SK-N-SH (cell line): ENCODE results near the gene GPR15. TPM values are rescaled to one million over a fixed set of nuclear protein-coding genes. Genes with fewer than 3 reads are reported as not detected.

ENCODE experiments used
- CTCF ChIA-PET: fragments of 300-600, 350-600 bp; formaldehyde crosslinking; extraction: SDS; loops from one replicate; lab custom pipeline; 2021; lab: Yijun Ruan, JAX
- POLR2A ChIA-PET: fragments of 350-600 bp; sonication (Branson Sonifier 250); formaldehyde crosslinking; extraction: SDS; loops from one replicate; lab custom pipeline; 2020; ENCODE audit warnings: antibody characterized with exemption, inconsistent platforms; lab: Yijun Ruan, JAX
- DNase-seq: peaks from one replicate; pipeline ENCODE4 v3.0.0; 2012
- H2AFZ ChIP-seq: fragments of 200-600 bp; sonication (generic); 2 replicates; pipeline ENCODE4 v1.8.1; 2016; ENCODE audit warnings: antibody characterized with exemption, mild to moderate bottlenecking, low read depth
- H3F3A ChIP-seq: fragments of 200-600 bp; sonication (generic); replicated peaks from 2 replicates; pipeline ENCODE3; 2016; ENCODE audit warnings: antibody characterized with exemption, mild to moderate bottlenecking; ENCODE audit not compliant: insufficient read depth
- H3K27ac ChIP-seq, 2 experiments: fragments of 200-500 bp in 1 of 2; fragments of 200-600 bp in 1 of 2; sonication (Bioruptor generic) in 1 of 2; sonication (generic), shearing (Covaris generic) in 1 of 2; 2 replicates each; pipeline versions ENCODE4 v1.5.1 to v1.6.1; 2014 to 2016; ENCODE audit warnings: low read depth in 2 of 2, inconsistent platforms in 1 of 2, low read length in 1 of 2, mild to moderate bottlenecking in 1 of 2, mixed read lengths in 1 of 2
- H3K27me3 ChIP-seq: fragments of 200-600 bp; sonication (generic), shearing (Covaris generic); 2 replicates; pipeline ENCODE4 v1.6.1; 2016; ENCODE audit warnings: mixed run types; ENCODE audit not compliant: insufficient read depth
- H3K36me3 ChIP-seq, 2 experiments: fragments of 200-500 bp in 1 of 2; fragments of 200-600 bp in 1 of 2; sonication (Bioruptor generic) in 1 of 2; sonication (generic) in 1 of 2; replicated peaks in 1 of 2; 2 replicates each; pipeline versions ENCODE3 to v1.5.1; 2014 to 2016; ENCODE audit warnings: low read length in 1 of 2, mild to moderate bottlenecking in 1 of 2; ENCODE audit not compliant: insufficient read depth in 2 of 2, control insufficient read depth in 1 of 2
- H3K4me1 ChIP-seq, 2 experiments: fragments of 200-500 bp in 1 of 2; fragments of 200-600 bp in 1 of 2; sonication (Bioruptor generic) in 1 of 2; sonication (generic), shearing (Covaris generic) in 1 of 2; 2 replicates each; pipeline versions ENCODE4 v1.5.1 to v1.6.1; 2014 to 2016; ENCODE audit warnings: low read depth in 1 of 2, low read length in 1 of 2, mixed run types in 1 of 2; ENCODE audit not compliant: insufficient read depth in 2 of 2, control insufficient read depth in 1 of 2
- H3K4me2 ChIP-seq: fragments of 200-600 bp; sonication (generic), shearing (Covaris generic); 2 replicates; pipeline ENCODE4 v1.6.1; 2017; ENCODE audit warnings: mixed run types
- H3K4me3 ChIP-seq, 2 experiments: fragments of 200-500 bp in 1 of 2; fragments of 200-600 bp in 1 of 2; sonication (Bioruptor generic) in 1 of 2; sonication (generic), shearing (Covaris generic) in 1 of 2; 2 replicates each; pipeline versions ENCODE4 v1.5.1 to v1.8.1; 2014 to 2016; ENCODE audit warnings: low read depth in 2 of 2, inconsistent platforms in 1 of 2, low read length in 1 of 2, mild to moderate bottlenecking in 1 of 2, mixed read lengths in 1 of 2, moderate library complexity in 1 of 2
- H3K79me2 ChIP-seq: fragments of 200-600 bp; sonication (generic); 2 replicates; pipeline ENCODE4 v1.8.1; 2017; ENCODE audit warnings: mild to moderate bottlenecking; ENCODE audit not compliant: insufficient read depth
- H3K9ac ChIP-seq: fragments of 200-600 bp; sonication (generic); 2 replicates; pipeline ENCODE4 v1.6.1; 2017; ENCODE audit warnings: mixed run types
- H3K9me2 ChIP-seq: fragments of 200-600 bp; sonication (generic); 2 replicates; pipeline ENCODE4 v1.6.1; 2017; ENCODE audit warnings: mixed run types
- H3K9me3 ChIP-seq: fragments of 200-600 bp; sonication (generic); 2 replicates; pipeline ENCODE4 v1.6.1; 2017; ENCODE audit warnings: mixed run types, mild to moderate bottlenecking, moderate library complexity
- H4K20me1 ChIP-seq: fragments of 200-600 bp; sonication (generic); 2 replicates; pipeline ENCODE4 v1.6.1; 2017; ENCODE audit warnings: mild to moderate bottlenecking, mixed run types; ENCODE audit not compliant: insufficient read depth
- CHD2 ChIP-seq: fragments of 150-350 bp; IDR thresholded peaks from 2 replicates; pipeline ENCODE4 v1.6.1; 2018; ENCODE audit warnings: low read length; ENCODE audit not compliant: partially characterized antibody
- EZH2phosphoT487 ChIP-seq: fragments of 200-600 bp; sonication (generic); IDR thresholded peaks from 2 replicates; pipeline ENCODE4 v1.6.1; 2017; ENCODE audit warnings: low read depth, mixed run types, mild to moderate bottlenecking, antibody characterized with exemption, moderate library complexity, borderline replicate concordance
- FOXM1 ChIP-seq: IDR thresholded peaks from 2 replicates; pipeline ENCODE4 v1.4.0; 2012; ENCODE audit warnings: low read depth, mild to moderate bottlenecking
- GABPA ChIP-seq: IDR thresholded peaks from 2 replicates; pipeline ENCODE4 v1.4.0; 2012; ENCODE audit warnings: low read depth, mild to moderate bottlenecking
- GATA2 ChIP-seq: sonication (generic); formaldehyde crosslinking; IDR thresholded peaks from 2 replicates; pipeline ENCODE4 v1.5.0; 2020; ENCODE audit warnings: mild to moderate bottlenecking, missing genetic modification reagents
- JUND ChIP-seq: IDR thresholded peaks from 2 replicates; pipeline ENCODE4 v1.4.0; 2012
- MAX ChIP-seq: IDR thresholded peaks from 2 replicates; pipeline ENCODE4 v1.4.0; 2012; ENCODE audit warnings: low read depth
- NFIC ChIP-seq: IDR thresholded peaks from 2 replicates; pipeline ENCODE4 v1.4.0; 2012; ENCODE audit warnings: borderline replicate concordance
- NRF1 ChIP-seq: IDR thresholded peaks from 2 replicates; pipeline ENCODE4 v1.6.1; 2012; ENCODE audit warnings: low read depth, mild to moderate bottlenecking, low read length
- POLR2AphosphoS5 ChIP-seq: IDR thresholded peaks from 2 replicates; pipeline ENCODE4 v1.6.1; 2012; ENCODE audit warnings: low read depth, low read length
- RCOR1 ChIP-seq: fragments of 150-350 bp; IDR thresholded peaks from 2 replicates; pipeline ENCODE4 v1.6.1; 2017; ENCODE audit warnings: antibody characterized with exemption, low read length
- RFX5 ChIP-seq: IDR thresholded peaks from 2 replicates; pipeline ENCODE4 v1.6.1; 2012; ENCODE audit warnings: mild to moderate bottlenecking, improper control_type of control experiment, low read length
- RXRA ChIP-seq: IDR thresholded peaks from 2 replicates; pipeline ENCODE4 v1.4.0; 2012; ENCODE audit warnings: low read depth, mild to moderate bottlenecking, borderline replicate concordance
- SIN3A ChIP-seq: IDR thresholded peaks from 2 replicates; pipeline ENCODE4 v1.6.1; 2012; ENCODE audit warnings: low read depth, mild to moderate bottlenecking, low read length, moderate library complexity, borderline replicate concordance
- SMC3 ChIP-seq: IDR thresholded peaks from 2 replicates; pipeline ENCODE4 v1.6.1; 2012; ENCODE audit warnings: low read depth, low read length, improper control_type of control experiment
- USF1 ChIP-seq: IDR thresholded peaks from 2 replicates; pipeline ENCODE4 v1.4.0; 2012; ENCODE audit warnings: low read depth, borderline replicate concordance
- USF2 ChIP-seq: fragments of 150-350 bp; IDR thresholded peaks from 2 replicates; pipeline ENCODE4 v1.6.1; 2017; ENCODE audit warnings: antibody characterized with exemption, low read length, low read depth, borderline replicate concordance
- ZBTB33 ChIP-seq: IDR thresholded peaks from 2 replicates; pipeline ENCODE4 v1.4.0; 2012; ENCODE audit warnings: low read depth, borderline replicate concordance
- WGBS: methylation state at CpG from one replicate; pipeline ENCODE4 v1.1.6; 2017; ENCODE audit warnings: low lambda C conversion rate; 5-methylcytosine and 5-hydroxymethylcytosine counted together
- polyA plus RNA-seq, 3 experiments: library from polyadenylated mRNA; depleted of rRNA; stranded (reverse); fragments of >200 nt; gene quantifications; 2 replicates each; pipeline ENCODE4 v1.2.3, GENCODE V29; 2012
- TF ChIP-seq, protein P1 (sequence below): IDR thresholded peaks from 2 replicates; pipeline ENCODE4; 2012
- TF ChIP-seq, protein P2 (sequence below): fragments of 200-600 bp; sonication (generic); IDR thresholded peaks from 2 replicates; pipeline ENCODE4 v1.6.1; 2017; ENCODE audit warnings: antibody characterized with exemption, mild to moderate bottlenecking, moderate library complexity

The GPR15 gene
- polyA plus RNA-seq, 1 of the 3 experiments (the other 2 are of a cell fraction) = not detected

DNA sequence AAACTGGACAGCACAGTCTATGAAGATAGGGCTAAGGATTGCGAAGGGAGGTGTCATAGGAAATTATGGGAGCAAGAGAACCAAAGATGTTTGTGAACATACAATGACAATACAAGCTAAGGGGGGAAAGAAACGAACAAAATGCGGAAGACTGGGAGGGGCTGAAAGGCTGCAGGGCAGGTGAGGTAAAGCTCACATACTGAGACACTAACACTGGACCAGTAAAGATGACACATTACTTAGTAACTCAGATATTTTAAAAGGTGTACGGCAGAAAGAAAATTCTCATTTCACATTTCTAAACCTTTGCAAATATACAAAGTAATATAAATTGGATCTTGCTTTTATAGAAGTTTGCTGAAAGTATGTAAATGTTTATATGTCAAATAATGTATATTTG is 19.2 kb upstream of the GPR15 start:
- no peak for DNase-seq
- H3K9me2 ChIP-seq = no peaks in the 10 kb centered on the region
- CTCF ChIA-PET = no interaction called here
- no peak overlapping the region for H3K4me3 ChIP-seq
- no peaks in the 10 kb centered on the region for H3K79me2 ChIP-seq
- POLR2A ChIA-PET = no interaction called here
- no peaks in the 10 kb centered on the region for H3K27me3 ChIP-seq
- H3K27ac ChIP-seq = no peak overlapping the region
- H3K9me3 ChIP-seq = no peaks in the 10 kb centered on the region
- H3K36me3 ChIP-seq = peaks cover 28 to 33% of the 10 kb centered on the region in 2 experiments
- H3F3A ChIP-seq = peaks cover 4% of the 10 kb centered on the region
- H3K4me1 ChIP-seq = no peaks in the 10 kb centered on the region
- H4K20me1 ChIP-seq = no peaks in the 10 kb centered on the region
- no peak overlapping the region for H3K9ac ChIP-seq
- no peak overlapping the region for H3K4me2 ChIP-seq
- WGBS = 87% methylated on average over 4 of the region's 4 CpGs
- TF ChIP-seq MAX = no peak
- no peak for TF ChIP-seq GATA2 (CRISPR knock-in tag)
- no peak for TF ChIP-seq POLR2AphosphoS5
- no peak for TF ChIP-seq NFIC
- TF ChIP-seq, protein P1, sequence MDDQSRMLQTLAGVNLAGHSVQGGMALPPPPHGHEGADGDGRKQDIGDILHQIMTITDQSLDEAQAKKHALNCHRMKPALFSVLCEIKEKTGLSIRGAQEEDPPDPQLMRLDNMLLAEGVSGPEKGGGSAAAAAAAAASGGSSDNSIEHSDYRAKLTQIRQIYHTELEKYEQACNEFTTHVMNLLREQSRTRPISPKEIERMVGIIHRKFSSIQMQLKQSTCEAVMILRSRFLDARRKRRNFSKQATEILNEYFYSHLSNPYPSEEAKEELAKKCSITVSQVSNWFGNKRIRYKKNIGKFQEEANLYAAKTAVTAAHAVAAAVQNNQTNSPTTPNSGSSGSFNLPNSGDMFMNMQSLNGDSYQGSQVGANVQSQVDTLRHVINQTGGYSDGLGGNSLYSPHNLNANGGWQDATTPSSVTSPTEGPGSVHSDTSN = no peak
- no peak for TF ChIP-seq USF2
- TF ChIP-seq GABPA = no peak
- TF ChIP-seq SMC3 = no peak
- no peak for TF ChIP-seq NRF1
- no peak for TF ChIP-seq RXRA
- TF ChIP-seq SIN3A = no peak
- no peak for TF ChIP-seq EZH2phosphoT487
- no peak for TF ChIP-seq RCOR1
- no peak for TF ChIP-seq ZBTB33
- TF ChIP-seq JUND = no peak
- no peak for TF ChIP-seq FOXM1
- TF ChIP-seq RFX5 = no peak
- TF ChIP-seq, protein P2, sequence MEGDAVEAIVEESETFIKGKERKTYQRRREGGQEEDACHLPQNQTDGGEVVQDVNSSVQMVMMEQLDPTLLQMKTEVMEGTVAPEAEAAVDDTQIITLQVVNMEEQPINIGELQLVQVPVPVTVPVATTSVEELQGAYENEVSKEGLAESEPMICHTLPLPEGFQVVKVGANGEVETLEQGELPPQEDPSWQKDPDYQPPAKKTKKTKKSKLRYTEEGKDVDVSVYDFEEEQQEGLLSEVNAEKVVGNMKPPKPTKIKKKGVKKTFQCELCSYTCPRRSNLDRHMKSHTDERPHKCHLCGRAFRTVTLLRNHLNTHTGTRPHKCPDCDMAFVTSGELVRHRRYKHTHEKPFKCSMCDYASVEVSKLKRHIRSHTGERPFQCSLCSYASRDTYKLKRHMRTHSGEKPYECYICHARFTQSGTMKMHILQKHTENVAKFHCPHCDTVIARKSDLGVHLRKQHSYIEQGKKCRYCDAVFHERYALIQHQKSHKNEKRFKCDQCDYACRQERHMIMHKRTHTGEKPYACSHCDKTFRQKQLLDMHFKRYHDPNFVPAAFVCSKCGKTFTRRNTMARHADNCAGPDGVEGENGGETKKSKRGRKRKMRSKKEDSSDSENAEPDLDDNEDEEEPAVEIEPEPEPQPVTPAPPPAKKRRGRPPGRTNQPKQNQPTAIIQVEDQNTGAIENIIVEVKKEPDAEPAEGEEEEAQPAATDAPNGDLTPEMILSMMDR = no peak
- TF ChIP-seq CHD2 = no peak
- no peak for TF ChIP-seq USF1
- TF ChIP-seq, all 33 proteins: peak for 0
- H2AFZ ChIP-seq = no peak overlapping the region
